ENCODE measurements around the gene DBT. TPM values are rescaled to one million over a fixed set of nuclear protein-coding genes. Genes with fewer than 3 reads are reported as not detected.
"Not testable (repeated sequence)": the region's sequence is repeated elsewhere in the genome, so short reads cannot be mapped to it uniquely, and the experiment has no call there.

The DBT gene
- total RNA-seq, 1 experiment from 2014 or later = 9.1 TPM

GRCh38 chr1:100240631-100241030 is 9.0 kb downstream of the DBT start:
- peaks cover 24% of the 10 kb centered on the region for H3K36me3 Mint-ChIP-seq (ENCODE audit: insufficient read depth, unreplicated experiment)
- ChIA-PET CTCF (no interaction called here), POLR2A (no interaction called here)
- H3K27me3 Mint-ChIP-seq (ENCODE audit: insufficient read depth, unreplicated experiment) = no peaks in the 10 kb centered on the region
- TF ChIP-seq CTCF (IDR thresholded peaks at IDR 0.05; ENCODE audit: unreplicated experiment) = no peak
- no peaks in the 10 kb centered on the region for H3K9me3 Mint-ChIP-seq (ENCODE audit: unreplicated experiment)
- H3K4me1 Mint-ChIP-seq (ENCODE audit: insufficient read depth, unreplicated experiment) = no peaks in the 10 kb centered on the region
- no peak for DNase-seq (ENCODE audit: unreplicated experiment)
- no peak overlapping the region for H3K27ac Mint-ChIP-seq (ENCODE audit: low read depth, unreplicated experiment)
- no TSS peak for BruUV-seq (replicated peaks)
- no peak overlapping the region for H3K4me3 Mint-ChIP-seq (ENCODE audit: unreplicated experiment)
- intact Hi-C loops (cut with micrococcal nuclease) = no loop called here

DNA sequence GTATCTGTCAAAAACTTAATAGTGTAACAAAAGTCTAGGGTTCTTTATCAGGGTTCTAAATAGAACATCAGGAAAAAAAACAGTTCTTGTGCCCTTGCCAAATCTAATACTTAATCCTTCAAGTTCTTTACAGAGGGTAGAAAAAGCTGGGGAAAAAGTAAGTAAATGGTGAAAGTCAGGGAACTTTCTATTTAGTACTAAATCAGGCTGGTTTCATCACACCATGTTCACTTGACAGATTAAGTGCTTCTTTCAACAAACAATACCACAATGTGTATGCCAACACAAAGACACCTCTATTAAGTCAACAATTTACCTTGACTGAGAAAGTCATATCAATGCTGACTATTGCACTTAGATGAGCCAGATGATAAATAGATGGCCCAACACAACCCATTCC is 9.7 kb downstream of the DBT start:
- CTCF ChIA-PET = interaction anchor here (0.6 kb wide), 1 partner anchor 772 kb away, joined by 3 read pairs; no protein-coding TSS in a partner anchor
- DNase-seq (ENCODE audit: unreplicated experiment) = no peak
- POLR2A ChIA-PET = interaction anchor here (0.8 kb wide), 1 partner anchor 9 kb away, joined by 3 read pairs; the partner anchor contains the start of gene DBT
- H3K36me3 Mint-ChIP-seq (ENCODE audit: insufficient read depth, unreplicated experiment) = peaks cover 26% of the 10 kb centered on the region
- no peaks in the 10 kb centered on the region for H3K27me3 Mint-ChIP-seq (ENCODE audit: insufficient read depth, unreplicated experiment)
- no peak overlapping the region for H3K27ac Mint-ChIP-seq (ENCODE audit: low read depth, unreplicated experiment)
- intact Hi-C loops (cut with micrococcal nuclease) = no loop called here
- no peaks in the 10 kb centered on the region for H3K9me3 Mint-ChIP-seq (ENCODE audit: unreplicated experiment)
- H3K4me1 Mint-ChIP-seq (ENCODE audit: insufficient read depth, unreplicated experiment) = no peaks in the 10 kb centered on the region
- TF ChIP-seq CTCF (IDR thresholded peaks at IDR 0.05; ENCODE audit: unreplicated experiment) = no peak
- BruUV-seq (replicated peaks) = no TSS peak
- H3K4me3 Mint-ChIP-seq (ENCODE audit: unreplicated experiment) = no peak overlapping the region

GRCh38 chr1:100237091-100237490 is 12.5 kb downstream of the DBT start:
- no peaks in the 10 kb centered on the region for H3K27me3 Mint-ChIP-seq (ENCODE audit: insufficient read depth, unreplicated experiment)
- H3K4me3 Mint-ChIP-seq (ENCODE audit: unreplicated experiment) = no peak overlapping the region
- no peaks in the 10 kb centered on the region for H3K9me3 Mint-ChIP-seq (ENCODE audit: unreplicated experiment)
- no peak overlapping the region for H3K27ac Mint-ChIP-seq (ENCODE audit: low read depth, unreplicated experiment)
- ChIA-PET POLR2A (no interaction called here), CTCF (no interaction called here)
- intact Hi-C loops (cut with micrococcal nuclease) = no loop called here
- no peaks in the 10 kb centered on the region for H3K4me1 Mint-ChIP-seq (ENCODE audit: insufficient read depth, unreplicated experiment)
- no peak for DNase-seq (ENCODE audit: unreplicated experiment)
- H3K36me3 Mint-ChIP-seq (ENCODE audit: insufficient read depth, unreplicated experiment) = peaks cover 53% of the 10 kb centered on the region
- TF ChIP-seq CTCF (IDR thresholded peaks at IDR 0.05; ENCODE audit: unreplicated experiment) = no peak
- no TSS peak for BruUV-seq (replicated peaks)

- POLR2A ChIA-PET = interaction anchor here (1.6 kb wide), 1 partner anchor 15 kb away, joined by 4 read pairs; no protein-coding TSS in a partner anchor
- Mint-ChIP-seq H3K4me1 (ENCODE audit: insufficient read depth, unreplicated experiment) (peaks cover 5% of the 10 kb centered on the region), H3K4me3 (ENCODE audit: unreplicated experiment) (no peak overlapping the region), H3K36me3 (ENCODE audit: insufficient read depth, unreplicated experiment) (peaks cover 66% of the 10 kb centered on the region), H3K27ac (ENCODE audit: low read depth, unreplicated experiment) (no peak overlapping the region), H3K9me3 (ENCODE audit: unreplicated experiment) (no peaks in the 10 kb centered on the region), H3K27me3 (ENCODE audit: insufficient read depth, unreplicated experiment) (no peaks in the 10 kb centered on the region)
- DNase-seq (ENCODE audit: unreplicated experiment) = no peak
- TF ChIP-seq CTCF (IDR thresholded peaks at IDR 0.05; ENCODE audit: unreplicated experiment) = no peak
- intact Hi-C loops (cut with micrococcal nuclease) = no loop called here
- CTCF ChIA-PET = no interaction called here
- BruUV-seq (replicated peaks) = no TSS peak
Observed at GRCh38 chr1:100234432-100234831, 15.2 kb downstream of the DBT start.

GRCh38 chr1:100233566-100233965 is 16.1 kb downstream of the DBT start:
- H3K4me1 Mint-ChIP-seq (ENCODE audit: insufficient read depth, unreplicated experiment); CTCF ChIA-PET; DNase-seq (ENCODE audit: unreplicated experiment); H3K27ac Mint-ChIP-seq (ENCODE audit: low read depth, unreplicated experiment); H3K27me3 Mint-ChIP-seq (ENCODE audit: insufficient read depth, unreplicated experiment); H3K9me3 Mint-ChIP-seq (ENCODE audit: unreplicated experiment); POLR2A ChIA-PET; intact Hi-C loops (cut with micrococcal nuclease); BruUV-seq (replicated peaks); H3K4me3 Mint-ChIP-seq (ENCODE audit: unreplicated experiment): not testable (repeated sequence)
- H3K36me3 Mint-ChIP-seq (ENCODE audit: insufficient read depth, unreplicated experiment) = peaks cover 59% of the 10 kb centered on the region
